PFSK-1 (cell line): Measurements from ENCODE around the gene ATRAID.
A peak's percentile ranks its signal among the peaks of the same experiment; 100 is the strongest.

Experiments
- FOXP2 ChIP-seq: optimal IDR thresholded peaks from 2 replicates; pipeline ENCODE3; 2011; ENCODE audit warnings: borderline replicate concordance, control low read depth, inconsistent platforms; ENCODE audit not compliant: insufficient read depth; ENCODE audit errors: extremely low read length, extremely low read depth
- POLR2AphosphoS5 ChIP-seq: IDR thresholded peaks from 2 replicates; pipeline ENCODE4 v1.6.1; 2012; ENCODE audit warnings: low read depth, mild to moderate bottlenecking, control low read depth, low read length, moderate library complexity
- SIN3A ChIP-seq: IDR thresholded peaks from 2 replicates; pipeline ENCODE4 v1.6.1; 2012; ENCODE audit warnings: mild to moderate bottlenecking, low read length, moderate library complexity, borderline replicate concordance; ENCODE audit not compliant: insufficient read depth
- TAF1 ChIP-seq: IDR thresholded peaks from 2 replicates; pipeline ENCODE4 v1.6.1; 2012; ENCODE audit warnings: low read length, control low read depth, borderline replicate concordance; ENCODE audit not compliant: insufficient read depth
- TF ChIP-seq, protein P1 (sequence below), 2 experiments: IDR thresholded peaks; 2 replicates each; pipeline versions ENCODE4 v1.6.1 to v1.8.0; 2011 to 2012; ENCODE audit warnings: low read depth in 2 of 2, low read length in 2 of 2, control low read depth in 1 of 2, inconsistent platforms in 1 of 2, mild to moderate bottlenecking in 1 of 2, moderate library complexity in 1 of 2; ENCODE audit not compliant: insufficient read depth in 1 of 2

Gene ATRAID

DNA sequence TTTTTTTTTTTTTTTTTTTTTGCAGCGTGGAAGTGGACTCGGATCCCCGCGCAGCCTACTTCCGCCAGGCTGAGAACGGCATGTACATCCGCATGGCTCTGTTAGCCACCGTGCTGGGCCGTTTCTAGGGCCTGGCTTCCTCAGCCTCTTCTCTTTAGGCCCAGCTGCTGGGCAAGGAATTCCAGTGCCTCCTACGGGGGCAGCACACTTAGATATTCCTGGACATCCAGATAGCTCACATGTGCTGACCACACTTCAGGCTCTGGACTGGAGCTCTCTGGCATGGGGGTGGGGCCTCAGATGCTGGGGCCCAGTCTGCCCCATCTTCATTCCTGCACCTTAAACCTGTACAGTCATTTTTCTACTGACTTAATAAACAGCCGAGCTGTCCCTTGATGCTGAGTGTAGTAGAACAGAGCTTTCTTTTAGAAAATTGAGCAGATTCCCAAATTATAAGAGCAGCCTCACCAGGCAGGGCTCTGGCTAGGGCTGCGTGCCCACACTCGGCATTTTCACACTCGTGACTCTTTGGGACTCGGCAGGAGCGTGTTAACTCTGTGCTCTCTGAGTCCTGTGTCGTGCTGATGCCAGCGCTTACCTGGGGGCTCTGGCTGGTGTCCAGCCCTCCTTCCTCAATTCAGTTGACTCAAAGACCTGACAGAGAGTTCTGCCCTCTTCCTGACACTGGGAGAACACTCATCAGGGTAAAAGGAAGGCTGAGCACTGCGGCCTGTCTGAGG lies 31.7 kb downstream of the ATRAID start:
- TF ChIP-seq FOXP2 (no peak), TAF1 (no peak), SIN3A (no peak)
- TF ChIP-seq, protein P1, sequence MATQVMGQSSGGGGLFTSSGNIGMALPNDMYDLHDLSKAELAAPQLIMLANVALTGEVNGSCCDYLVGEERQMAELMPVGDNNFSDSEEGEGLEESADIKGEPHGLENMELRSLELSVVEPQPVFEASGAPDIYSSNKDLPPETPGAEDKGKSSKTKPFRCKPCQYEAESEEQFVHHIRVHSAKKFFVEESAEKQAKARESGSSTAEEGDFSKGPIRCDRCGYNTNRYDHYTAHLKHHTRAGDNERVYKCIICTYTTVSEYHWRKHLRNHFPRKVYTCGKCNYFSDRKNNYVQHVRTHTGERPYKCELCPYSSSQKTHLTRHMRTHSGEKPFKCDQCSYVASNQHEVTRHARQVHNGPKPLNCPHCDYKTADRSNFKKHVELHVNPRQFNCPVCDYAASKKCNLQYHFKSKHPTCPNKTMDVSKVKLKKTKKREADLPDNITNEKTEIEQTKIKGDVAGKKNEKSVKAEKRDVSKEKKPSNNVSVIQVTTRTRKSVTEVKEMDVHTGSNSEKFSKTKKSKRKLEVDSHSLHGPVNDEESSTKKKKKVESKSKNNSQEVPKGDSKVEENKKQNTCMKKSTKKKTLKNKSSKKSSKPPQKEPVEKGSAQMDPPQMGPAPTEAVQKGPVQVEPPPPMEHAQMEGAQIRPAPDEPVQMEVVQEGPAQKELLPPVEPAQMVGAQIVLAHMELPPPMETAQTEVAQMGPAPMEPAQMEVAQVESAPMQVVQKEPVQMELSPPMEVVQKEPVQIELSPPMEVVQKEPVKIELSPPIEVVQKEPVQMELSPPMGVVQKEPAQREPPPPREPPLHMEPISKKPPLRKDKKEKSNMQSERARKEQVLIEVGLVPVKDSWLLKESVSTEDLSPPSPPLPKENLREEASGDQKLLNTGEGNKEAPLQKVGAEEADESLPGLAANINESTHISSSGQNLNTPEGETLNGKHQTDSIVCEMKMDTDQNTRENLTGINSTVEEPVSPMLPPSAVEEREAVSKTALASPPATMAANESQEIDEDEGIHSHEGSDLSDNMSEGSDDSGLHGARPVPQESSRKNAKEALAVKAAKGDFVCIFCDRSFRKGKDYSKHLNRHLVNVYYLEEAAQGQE (IDR thresholded peaks at IDR 0.05; ENCODE audit: insufficient read depth in 1 of 2, low read depth in 2 of 2, low read length in 2 of 2): no peak

DNA sequence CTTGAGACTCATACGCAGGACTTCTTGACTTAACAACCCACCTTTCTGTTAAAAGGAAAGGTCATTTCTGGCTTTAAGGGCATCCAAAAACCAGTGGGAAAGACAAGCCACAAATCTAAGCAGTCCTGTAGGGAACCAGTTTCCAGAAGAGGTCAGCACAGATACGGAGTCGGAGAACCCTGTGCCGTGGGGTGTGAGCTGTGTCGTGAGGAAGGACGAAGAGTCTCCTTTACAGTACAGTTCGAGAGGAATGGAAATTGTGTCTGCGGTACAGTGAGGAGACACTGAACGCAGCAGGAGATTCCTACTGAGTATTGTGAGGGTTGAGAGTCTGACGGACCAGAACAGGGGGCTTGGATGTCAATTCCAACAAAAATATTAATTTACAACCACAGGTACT lies 33.3 kb downstream of the ATRAID start:
- TF ChIP-seq TAF1 (no peak), POLR2AphosphoS5 (no peak), SIN3A (no peak), FOXP2 (no peak)
- TF ChIP-seq, protein P1 (IDR thresholded peaks at IDR 0.05; ENCODE audit: insufficient read depth in 1 of 2, low read depth in 2 of 2, low read length in 2 of 2): no peak

DNA sequence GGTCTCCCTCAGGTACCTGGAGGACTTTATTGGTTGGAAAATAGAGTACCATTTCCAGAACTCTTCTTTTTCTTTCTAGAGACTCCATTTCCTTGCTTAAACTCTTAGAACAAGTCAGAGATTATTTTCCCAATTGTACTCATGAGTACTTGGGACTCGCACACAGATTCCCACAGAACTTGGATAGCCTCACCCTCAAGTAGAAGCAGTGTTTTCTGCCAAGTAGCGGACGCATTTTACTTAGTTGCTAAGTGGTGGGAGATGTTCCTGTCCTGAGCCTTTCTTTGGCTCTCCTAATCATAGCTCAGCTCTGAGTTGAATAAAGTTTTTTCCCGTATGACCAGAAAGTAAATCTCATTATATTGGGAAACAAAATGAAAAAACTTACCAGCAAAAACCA lies 33.8 kb downstream of the ATRAID start:
- TF ChIP-seq TAF1: no peak
- 0 out of 2 replicates have a peak, but pooled peaks have one; percentile 6 for TF ChIP-seq POLR2AphosphoS5

DNA sequence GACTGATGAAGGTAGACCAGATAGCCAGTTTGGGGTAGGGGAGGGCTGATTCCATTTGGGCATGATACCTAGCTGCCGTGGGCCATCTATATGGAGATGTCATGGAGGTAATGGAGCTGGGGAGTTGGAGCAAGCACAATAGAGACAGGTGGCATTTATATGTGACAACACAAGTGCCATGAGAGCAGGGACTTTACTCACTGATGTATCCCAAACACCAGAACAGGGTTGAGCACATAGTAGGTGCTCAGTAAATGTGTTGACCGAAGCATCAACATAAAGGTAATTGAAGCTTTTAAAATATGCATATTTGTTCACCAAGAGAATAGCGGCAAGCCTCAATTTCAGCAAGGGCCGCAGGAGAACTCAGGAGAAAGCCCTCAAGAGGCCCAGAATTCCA lies 36.1 kb downstream of the ATRAID start:
- TF ChIP-seq POLR2AphosphoS5 (no peak), SIN3A (no peak), TAF1 (no peak), FOXP2 (no peak)
- TF ChIP-seq, protein P1 (IDR thresholded peaks at IDR 0.05; ENCODE audit: insufficient read depth in 1 of 2, low read depth in 2 of 2, low read length in 2 of 2): no peak

DNA sequence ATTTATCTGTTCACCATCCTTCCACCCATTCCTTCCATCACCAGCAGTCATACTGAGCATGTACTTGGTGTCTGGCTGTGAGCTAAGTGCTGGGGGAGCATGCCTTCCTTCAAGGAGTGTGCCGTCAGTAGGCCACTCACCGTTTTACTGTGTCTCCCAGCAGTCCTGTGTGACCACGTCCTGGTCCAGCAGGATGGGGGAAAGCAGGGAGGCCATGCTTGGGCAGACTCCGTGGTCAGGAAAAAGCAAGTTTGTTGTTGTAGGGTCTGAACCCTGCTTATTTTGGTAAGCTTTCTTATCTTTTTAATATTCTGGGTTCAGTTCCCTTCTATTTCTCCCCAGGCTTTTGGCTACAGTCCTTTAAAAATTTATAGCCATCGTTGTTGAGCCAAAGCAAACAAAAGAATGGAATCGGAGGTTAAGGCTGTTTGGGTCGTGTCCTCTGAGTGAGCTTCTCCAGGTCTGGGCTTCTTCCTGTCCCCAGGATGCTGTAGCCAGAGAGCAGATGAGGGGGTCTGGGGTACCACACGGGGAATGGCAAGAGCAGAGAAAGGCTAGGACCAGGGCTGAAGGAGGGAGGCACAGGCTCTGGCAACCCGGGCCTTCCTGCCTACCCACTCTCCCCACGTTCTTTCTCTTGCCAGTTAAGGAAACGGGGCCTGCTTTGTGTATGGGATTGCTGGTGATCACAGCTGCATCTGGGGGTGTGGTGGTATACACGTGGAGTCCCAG lies 37.5 kb downstream of the ATRAID start:
- TF ChIP-seq, protein P1 (IDR thresholded peaks at IDR 0.05; ENCODE audit: insufficient read depth in 1 of 2, low read depth in 2 of 2, low read length in 2 of 2): no peak
- TF ChIP-seq FOXP2 (no peak), SIN3A (no peak), POLR2AphosphoS5 (no peak), TAF1 (no peak)
